ENCODE measurements around the gene CFAP54. TPM values are rescaled to one million over a fixed set of nuclear protein-coding genes. Genes with fewer than 3 reads are reported as not detected.

CFAP54 gene
- total and polyA plus RNA-seq, 2 of the 4 experiments (the other 2 are of a cell fraction), result 0.18 to 0.41 TPM

DNA sequence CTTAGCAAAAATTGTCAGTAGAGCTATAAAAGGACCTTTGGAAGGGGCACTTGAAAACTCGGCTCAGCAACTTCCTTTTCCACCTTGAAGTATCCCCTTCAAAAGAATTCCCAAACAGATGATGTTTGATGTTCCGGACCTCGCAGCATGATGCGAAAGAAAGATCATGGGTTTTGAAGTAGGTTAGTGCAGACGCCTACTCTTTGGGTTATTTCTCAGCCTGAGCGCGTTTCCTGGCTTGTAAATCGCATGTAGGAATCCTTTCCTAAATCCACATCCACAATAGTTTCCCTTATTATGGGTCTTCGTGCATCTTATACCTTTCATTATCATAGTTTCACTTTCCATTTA, 417.1 kb downstream of the CFAP54 start:
- Histone ChIP-seq H2BK120ac (ENCODE audit: low read depth, low read length) (0 out of 2 replicates have a peak overlapping the region, but pooled peaks have one; percentile 28), H2AFZ (replicated peaks; ENCODE audit: low read length, poor library complexity) (peak overlapping the region; percentile 93), H3K4me2 (ENCODE audit: low read depth, low read length) (peak overlapping the region; percentile 92), H3K4ac (ENCODE audit: low read depth, low read length) (peak overlapping the region; percentile 78), H2AK5ac (ENCODE audit: low read depth, low read length) (0 out of 2 replicates have a peak overlapping the region, but pooled peaks have one; percentile 83), H3K4me1 (ENCODE audit: control insufficient read depth, insufficient read depth, low read length) (peaks cover 5% of the 10 kb centered on the region; the same call in 1 of the 2 replicates), H3K56ac (ENCODE audit: extremely low read depth, insufficient read depth, low read length) (0 out of 2 replicates have a peak overlapping the region, but pooled peaks have one; percentile 40), H3K9me1 (ENCODE audit: insufficient read depth, low read length) (peaks cover 4% of the 10 kb centered on the region), H3K36me3 (ENCODE audit: control insufficient read depth, insufficient read depth, low read length) (no peaks in the 10 kb centered on the region), H4K91ac (ENCODE audit: insufficient read depth, low read depth, low read length) (peak overlapping the region; percentile 91; the same call in 1 of the 2 replicates), H2BK5ac (ENCODE audit: low read depth, low read length, poor library complexity, severe bottlenecking) (peak overlapping the region; percentile 64), H3K27me3 (ENCODE audit: control insufficient read depth, insufficient read depth, low read length) (no peaks in the 10 kb centered on the region), H3K27ac (ENCODE audit: insufficient read depth, low read length) (peak overlapping the region; percentile 61; the same call in 1 of the 2 replicates), H3K4me3 (ENCODE audit: insufficient read depth, low read depth, low read length) (peak overlapping the region; percentile 86), H3K18ac (ENCODE audit: low read depth, low read length) (peak overlapping the region; percentile 87; the same call in 1 of the 2 replicates), H3K79me1 (ENCODE audit: low read depth in 1 of 2, low read length in 2 of 2) (peaks cover 27 to 28% of the 10 kb centered on the region in 2 experiments), H3K9me3 (ENCODE audit: control insufficient read depth, insufficient read depth, low read length) (no peaks in the 10 kb centered on the region), H4K8ac (ENCODE audit: low read depth in 2 of 2, low read length in 2 of 2) (peak overlapping the region; percentile 97 to 100), H4K20me1 (ENCODE audit: insufficient read depth, low read length) (no peaks in the 10 kb centered on the region), H2AK9ac (replicated peaks; ENCODE audit: low read depth, low read length, poor library complexity) (no peak overlapping the region), H4K5ac (ENCODE audit: low read depth, low read length) (peak overlapping the region; percentile 98), H3K14ac (replicated peaks; ENCODE audit: low read depth, low read length) (peak overlapping the region; percentile 91), H3K23ac (ENCODE audit: low read depth, low read length) (peak overlapping the region; percentile 66), H2BK15ac (ENCODE audit: low read depth, low read length) (0 out of 3 replicates have a peak overlapping the region, but pooled peaks have one; percentile 63), H2BK20ac (ENCODE audit: low read depth, low read length) (no peak overlapping the region), H3K9ac (ENCODE audit: low read depth, low read length) (peak overlapping the region; percentile 65)
- ChIA-PET CTCF (interaction anchor here (0.6 kb wide), 1 partner anchor 11 kb away, joined by 3 read pairs; no protein-coding TSS in a partner anchor), POLR2A (ENCODE audit: unreplicated experiment) (interaction anchor here (0.5 kb wide), 1 partner anchor 10 kb away, joined by 3 read pairs; no protein-coding TSS in a partner anchor)
- dilution Hi-C loops (cut with HindIII; ENCODE audit: low sequenced_read_pairs, unreplicated experiment), result no loop called here
- no peak for TF ChIP-seq MAFK (IDR thresholded peaks at IDR 0.05; ENCODE audit: low read depth, low read length)
- TF ChIP-seq, protein P1, sequence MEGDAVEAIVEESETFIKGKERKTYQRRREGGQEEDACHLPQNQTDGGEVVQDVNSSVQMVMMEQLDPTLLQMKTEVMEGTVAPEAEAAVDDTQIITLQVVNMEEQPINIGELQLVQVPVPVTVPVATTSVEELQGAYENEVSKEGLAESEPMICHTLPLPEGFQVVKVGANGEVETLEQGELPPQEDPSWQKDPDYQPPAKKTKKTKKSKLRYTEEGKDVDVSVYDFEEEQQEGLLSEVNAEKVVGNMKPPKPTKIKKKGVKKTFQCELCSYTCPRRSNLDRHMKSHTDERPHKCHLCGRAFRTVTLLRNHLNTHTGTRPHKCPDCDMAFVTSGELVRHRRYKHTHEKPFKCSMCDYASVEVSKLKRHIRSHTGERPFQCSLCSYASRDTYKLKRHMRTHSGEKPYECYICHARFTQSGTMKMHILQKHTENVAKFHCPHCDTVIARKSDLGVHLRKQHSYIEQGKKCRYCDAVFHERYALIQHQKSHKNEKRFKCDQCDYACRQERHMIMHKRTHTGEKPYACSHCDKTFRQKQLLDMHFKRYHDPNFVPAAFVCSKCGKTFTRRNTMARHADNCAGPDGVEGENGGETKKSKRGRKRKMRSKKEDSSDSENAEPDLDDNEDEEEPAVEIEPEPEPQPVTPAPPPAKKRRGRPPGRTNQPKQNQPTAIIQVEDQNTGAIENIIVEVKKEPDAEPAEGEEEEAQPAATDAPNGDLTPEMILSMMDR (conservative IDR thresholded peaks at IDR 0.05; ENCODE audit: low read depth, low read length), result no peak
- TF ChIP-seq BHLHE40 (IDR thresholded peaks at IDR 0.05; ENCODE audit: low read depth, low read length), result no peak
- TF ChIP-seq NFE2L2 (IDR thresholded peaks at IDR 0.05; ENCODE audit: low read depth, low read length), result no peak
- no peak for TF ChIP-seq FOS (IDR thresholded peaks at IDR 0.05; ENCODE audit: low read depth, low read length)
- no peak for TF ChIP-seq RCOR1 (IDR thresholded peaks at IDR 0.05; ENCODE audit: insufficient replicate concordance, low read length)
- no peak for TF ChIP-seq RAD21 (IDR thresholded peaks at IDR 0.05; ENCODE audit: low read length)
- TF ChIP-seq MXI1 (IDR thresholded peaks at IDR 0.05; ENCODE audit: borderline replicate concordance, low read depth, low read length), result no peak
- in situ Hi-C loops (cut with MboI; ENCODE audit: low sequenced_read_pairs), result no loop called here
- no peak for ATAC-seq (ENCODE audit: low read depth)
- WGBS, 2 experiments (ENCODE audit: extremely low coverage in 2 of 2, insufficient read length in 1 of 2), result 68% methylated on average over 2 of the region's 9 CpGs; no CpG with 5 or more reads in 1 of the 2 experiments
- DNase-seq, result no peak
- no TSS peak for BruUV-seq (replicated peaks)
- intact Hi-C loops (cut with micrococcal nuclease), result no loop called here

Data from IMR-90 (cell line).